Activated CD8-positive, alpha-beta memory T cell treated with anti-CD3 and anti-CD28 coated beads for 24 hours (primary cell): ENCODE data around the gene AKIRIN2.
"Not testable (repeated sequence)": the region's sequence is repeated elsewhere in the genome, so short reads cannot be mapped to it uniquely, and the experiment has no call there.

ENCODE experiments used
- DNase-seq: peaks from one replicate; pipeline ENCODE4 v3.0.0-alpha.2; 2020

AKIRIN2 gene

GRCh38 chr6:87716928-87717614, 15.0 kb upstream of the AKIRIN2 start:
- no peak for DNase-seq

GRCh38 chr6:87714093-87714842, 12.2 kb upstream of the AKIRIN2 start:
- DNase-seq, result no peak

GRCh38 chr6:87712713-87713112, 10.7 kb upstream of the AKIRIN2 start:
- DNase-seq, result not testable (repeated sequence)

- DNase-seq, result no peak
Observed at GRCh38 chr6:87710090-87710489, 8.1 kb upstream of the AKIRIN2 start.

GRCh38 chr6:87708581-87709427, 6.8 kb upstream of the AKIRIN2 start:
- not testable (repeated sequence) for DNase-seq

GRCh38 chr6:87706187-87706966, 4.3 kb upstream of the AKIRIN2 start:
- DNase-seq, result no peak

- DNase-seq, result no peak
Observed at GRCh38 chr6:87705070-87705691, 3.1 kb upstream of the AKIRIN2 start.

GRCh38 chr6:87703039-87703438, 1.0 kb upstream of the AKIRIN2 start:
- DNase-seq, result not testable (repeated sequence)

GRCh38 chr6:87702589-87702945, 534 bp upstream of the AKIRIN2 start:
- no peak for DNase-seq

GRCh38 chr6:87701344-87701675, 723 bp downstream of the AKIRIN2 start:
- no peak for DNase-seq

GRCh38 chr6:87700397-87701343, 1.4 kb downstream of the AKIRIN2 start:
- peak; percentile 66 for DNase-seq

- DNase-seq, result no peak
Observed at GRCh38 chr6:87699576-87699975, 2.5 kb downstream of the AKIRIN2 start.

- no peak for DNase-seq
Observed at GRCh38 chr6:87698547-87699006, 3.5 kb downstream of the AKIRIN2 start.

- no peak for DNase-seq
Observed at GRCh38 chr6:87697581-87698546, 4.2 kb downstream of the AKIRIN2 start.

GRCh38 chr6:87696817-87697216, 5.2 kb downstream of the AKIRIN2 start:
- not testable (repeated sequence) for DNase-seq

- no peak for DNase-seq
Observed at GRCh38 chr6:87692086-87692485, 9.9 kb downstream of the AKIRIN2 start.

GRCh38 chr6:87690441-87690840, 11.6 kb downstream of the AKIRIN2 start:
- DNase-seq, result no peak

- DNase-seq, result not testable (repeated sequence)
Observed at GRCh38 chr6:87687893-87688292, 14.1 kb downstream of the AKIRIN2 start.

- DNase-seq, result no peak
Observed at GRCh38 chr6:87687296-87687695, 14.7 kb downstream of the AKIRIN2 start.
